ENCODE results near the gene DAB2. TPM values are rescaled to one million over a fixed set of nuclear protein-coding genes. Genes with fewer than 3 reads are reported as not detected.
"Not testable (repeated sequence)": the region's sequence is repeated elsewhere in the genome, so short reads cannot be mapped to it uniquely, and the experiment has no call there.

DAB2 gene
- total RNA-seq, 1 experiment from 2014 or later: 8.8 TPM

- DNase-seq (ENCODE audit: low read depth): no peak
Observed at GRCh38 chr5:39349484-39349883, 75.3 kb downstream of the DAB2 start.

- DNase-seq (ENCODE audit: low read depth): no peak
Observed at GRCh38 chr5:39342460-39342859, 82.3 kb downstream of the DAB2 start.

GRCh38 chr5:39341896-39342295 is 82.9 kb downstream of the DAB2 start:
- no peak for DNase-seq (ENCODE audit: low read depth)

- no peak for DNase-seq (ENCODE audit: low read depth)
Observed at GRCh38 chr5:39340506-39340905, 84.3 kb downstream of the DAB2 start.

GRCh38 chr5:39337252-39337915 is 87.4 kb downstream of the DAB2 start:
- no peak for DNase-seq (ENCODE audit: low read depth)

- DNase-seq (ENCODE audit: low read depth): not testable (repeated sequence)
Observed at GRCh38 chr5:39334296-39334695, 90.5 kb downstream of the DAB2 start.

- no peak for DNase-seq (ENCODE audit: low read depth)
Observed at GRCh38 chr5:39333104-39333503, 91.7 kb downstream of the DAB2 start.

GRCh38 chr5:39331861-39332381 is 92.9 kb downstream of the DAB2 start:
- DNase-seq (ENCODE audit: low read depth): no peak

GRCh38 chr5:39328731-39329130 is 96.0 kb downstream of the DAB2 start:
- DNase-seq (ENCODE audit: low read depth): no peak

GRCh38 chr5:39323542-39323941 is 101.2 kb downstream of the DAB2 start:
- no peak for DNase-seq (ENCODE audit: low read depth)

Other genes starting within 250 kb of the DAB2 start
- not detected in 2 replicates for gene FYB1, start 205.4 kb downstream of the DAB2 start, total RNA-seq (2014; rRNA removed; shearing (Covaris generic))
- gene C9, start 60.5 kb downstream of the DAB2 start, total RNA-seq (2014; rRNA removed; shearing (Covaris generic)): not detected in 2 replicates

All from HT1080 (cell line).